Central memory CD4-positive, alpha-beta T cell (primary cell): ENCODE measurements around the gene RNU6-9.
A peak's percentile ranks its signal among the peaks of the same experiment; 100 is the strongest.
"Not testable (repeated sequence)": the region's sequence is repeated elsewhere in the genome, so short reads cannot be mapped to it uniquely, and the experiment has no call there.

Source experiments
- DNase-seq: peaks from one replicate; pipeline ENCODE4 v3.0.0; 2022
- total RNA-seq, 3 experiments: gene quantifications; one replicate each; lab custom pipeline; 2026; lab: John Stamatoyannopoulos, UW

The RNU6-9 gene
- total RNA-seq, result 0 to 1.9 (median 0.33) reads per million in 3 experiments

- peak; percentile 94 for DNase-seq
Measured at GRCh38 chr19:892894-893689, at the start of gene RNU6-9, which contains the start of gene MED16. Gene RNU6-9 (plus strand): TSS chr19:893484. Gene MED16 (minus strand): TSS chr19:893187. CDS start chr19:891131, 2,056 bp downstream.

- no peak for DNase-seq
Measured at GRCh38 chr19:843836-844545, 49.3 kb upstream of the RNU6-9 start.

- no peak for DNase-seq
Measured at GRCh38 chr19:844546-844971, 48.7 kb upstream of the RNU6-9 start.

DNA sequence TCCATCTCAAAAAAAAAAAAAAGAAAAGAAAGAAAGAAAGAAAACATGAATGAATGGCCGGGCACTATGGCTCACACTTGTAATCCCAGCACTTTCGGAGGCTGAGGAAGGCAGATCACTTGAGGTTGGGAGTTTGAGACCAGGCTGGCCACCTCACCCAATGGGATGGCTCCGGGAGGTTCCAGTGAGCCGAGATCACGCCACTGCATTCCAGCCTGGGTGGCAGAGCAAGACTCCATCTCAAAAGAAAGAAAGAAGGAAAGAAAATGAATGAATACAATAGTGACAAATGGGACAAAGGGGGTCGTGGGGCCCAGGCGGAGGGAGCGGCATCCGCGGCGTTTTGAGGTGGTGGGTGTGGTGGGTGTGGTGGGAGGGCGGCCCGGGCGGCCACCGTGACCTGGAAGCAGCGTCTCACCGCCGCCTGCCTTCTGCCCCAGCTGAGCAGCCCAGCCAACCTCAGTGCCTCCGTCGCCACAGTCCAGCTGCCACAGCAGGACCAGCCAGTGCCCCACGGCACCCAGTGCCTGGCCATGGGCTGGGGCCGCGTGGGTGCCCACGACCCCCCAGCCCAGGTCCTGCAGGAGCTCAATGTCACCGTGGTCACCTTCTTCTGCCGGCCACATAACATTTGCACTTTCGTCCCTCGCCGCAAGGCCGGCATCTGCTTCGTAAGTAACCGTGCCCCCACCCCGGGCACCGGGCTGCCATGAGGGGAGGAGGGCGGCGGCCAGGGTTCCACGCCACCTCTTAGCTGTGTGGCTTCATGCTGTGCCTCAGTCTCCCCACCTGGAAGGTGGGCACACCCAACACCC is 47.4 kb upstream of the RNU6-9 start:
- no peak for DNase-seq

- DNase-seq, result no peak
Measured at GRCh38 chr19:848386-848921, 44.8 kb upstream of the RNU6-9 start.

GRCh38 chr19:849195-849594 is 44.1 kb upstream of the RNU6-9 start:
- not testable (repeated sequence) for DNase-seq

- DNase-seq, result no peak
Measured at GRCh38 chr19:850221-850978, 42.9 kb upstream of the RNU6-9 start.

DNA sequence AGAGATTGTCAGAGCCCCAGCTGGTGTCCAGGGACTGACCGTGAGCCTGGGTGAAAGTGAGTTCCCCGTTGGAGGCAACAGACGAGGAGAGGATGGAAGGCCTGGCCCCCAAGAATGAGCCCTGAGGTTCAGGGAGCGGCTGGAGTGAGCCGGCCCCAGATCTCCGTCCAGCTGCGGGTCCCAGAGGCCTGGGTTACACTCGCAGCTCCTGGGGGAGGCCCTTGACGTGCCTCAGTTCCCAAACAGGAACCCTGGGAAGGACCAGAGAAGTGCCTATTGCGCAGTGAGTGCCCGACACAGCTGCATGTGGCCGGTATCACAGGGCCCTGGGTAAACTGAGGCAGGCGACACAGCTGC is 42.3 kb upstream of the RNU6-9 start:
- DNase-seq, result no peak

- no peak for DNase-seq
Measured at GRCh38 chr19:852136-853013, 40.9 kb upstream of the RNU6-9 start, which contains the start of gene ELANE. Gene ELANE (plus strand): TSS chr19:852303. CDS start chr19:852329, 26 bp downstream.

- DNase-seq, result no peak
Measured at GRCh38 chr19:853014-853585, 40.2 kb upstream of the RNU6-9 start.

DNA sequence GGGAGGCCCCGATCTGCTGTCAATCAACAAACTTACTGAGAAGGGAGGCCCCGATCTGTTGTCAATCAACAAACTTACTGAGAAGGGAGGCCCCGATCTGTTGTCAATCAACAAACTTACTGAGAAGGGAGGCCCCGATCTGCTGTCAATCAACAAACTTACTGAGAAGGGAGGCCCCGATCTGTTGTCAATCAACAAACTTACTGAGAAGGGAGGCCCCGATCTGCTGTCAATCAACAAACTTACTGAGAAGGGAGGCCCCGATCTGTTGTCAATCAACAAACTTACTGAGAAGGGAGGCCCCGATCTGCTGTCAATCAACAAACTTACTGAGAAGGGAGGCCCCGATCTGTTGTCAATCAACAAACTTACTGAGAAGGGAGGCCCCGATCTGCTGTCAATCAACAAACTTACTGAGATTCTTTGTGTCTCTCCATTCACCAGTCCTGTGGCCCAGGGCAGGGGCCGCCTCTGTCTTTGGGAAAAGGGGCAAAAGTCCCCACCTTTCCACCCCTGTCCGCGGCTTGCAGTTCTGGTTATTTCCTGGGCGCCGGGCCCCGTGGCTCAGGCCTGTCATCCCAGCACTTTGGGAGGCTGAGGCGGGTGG is 39.6 kb upstream of the RNU6-9 start:
- DNase-seq, result not testable (repeated sequence)

DNA sequence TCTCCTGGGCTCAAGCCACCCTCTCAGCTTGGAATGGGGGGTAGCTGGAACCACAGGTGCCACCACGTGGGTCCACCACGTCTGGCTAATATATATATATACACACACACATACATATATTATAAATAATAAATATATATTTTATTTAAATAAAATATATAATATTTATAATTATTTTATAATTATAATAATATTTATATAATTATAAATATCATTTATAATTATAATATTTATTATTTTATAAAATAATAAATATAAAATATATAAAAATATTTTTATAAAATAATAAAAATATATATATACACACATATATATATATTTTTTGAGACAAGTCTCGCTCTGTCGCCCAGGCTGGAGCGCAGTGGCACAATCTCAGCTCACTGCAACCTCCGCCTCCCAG is 38.7 kb upstream of the RNU6-9 start:
- DNase-seq, result no peak

GRCh38 chr19:855142-855541 is 38.1 kb upstream of the RNU6-9 start:
- DNase-seq, result no peak

GRCh38 chr19:855566-856120 is 37.6 kb upstream of the RNU6-9 start:
- no peak for DNase-seq

DNA sequence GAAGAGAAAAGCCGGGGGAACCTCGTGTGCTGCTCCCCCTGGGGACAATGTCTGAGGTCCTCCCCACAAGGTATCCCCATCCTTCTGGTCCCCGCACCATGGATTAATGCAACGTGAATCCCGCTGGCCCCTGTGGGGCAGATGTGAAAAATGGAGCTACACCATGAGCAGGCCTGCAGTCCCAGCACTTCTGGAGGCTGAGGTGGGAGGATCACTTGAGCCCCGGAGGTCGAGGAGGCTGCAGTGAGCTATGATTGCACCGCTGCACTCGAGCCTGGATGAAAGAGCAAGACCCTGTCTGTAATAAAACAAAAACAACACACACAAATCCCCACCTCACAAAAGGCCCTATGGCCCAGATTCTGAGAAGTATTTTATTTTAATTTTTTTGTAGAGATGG is 35.0 kb upstream of the RNU6-9 start:
- DNase-seq, result no peak

DNA sequence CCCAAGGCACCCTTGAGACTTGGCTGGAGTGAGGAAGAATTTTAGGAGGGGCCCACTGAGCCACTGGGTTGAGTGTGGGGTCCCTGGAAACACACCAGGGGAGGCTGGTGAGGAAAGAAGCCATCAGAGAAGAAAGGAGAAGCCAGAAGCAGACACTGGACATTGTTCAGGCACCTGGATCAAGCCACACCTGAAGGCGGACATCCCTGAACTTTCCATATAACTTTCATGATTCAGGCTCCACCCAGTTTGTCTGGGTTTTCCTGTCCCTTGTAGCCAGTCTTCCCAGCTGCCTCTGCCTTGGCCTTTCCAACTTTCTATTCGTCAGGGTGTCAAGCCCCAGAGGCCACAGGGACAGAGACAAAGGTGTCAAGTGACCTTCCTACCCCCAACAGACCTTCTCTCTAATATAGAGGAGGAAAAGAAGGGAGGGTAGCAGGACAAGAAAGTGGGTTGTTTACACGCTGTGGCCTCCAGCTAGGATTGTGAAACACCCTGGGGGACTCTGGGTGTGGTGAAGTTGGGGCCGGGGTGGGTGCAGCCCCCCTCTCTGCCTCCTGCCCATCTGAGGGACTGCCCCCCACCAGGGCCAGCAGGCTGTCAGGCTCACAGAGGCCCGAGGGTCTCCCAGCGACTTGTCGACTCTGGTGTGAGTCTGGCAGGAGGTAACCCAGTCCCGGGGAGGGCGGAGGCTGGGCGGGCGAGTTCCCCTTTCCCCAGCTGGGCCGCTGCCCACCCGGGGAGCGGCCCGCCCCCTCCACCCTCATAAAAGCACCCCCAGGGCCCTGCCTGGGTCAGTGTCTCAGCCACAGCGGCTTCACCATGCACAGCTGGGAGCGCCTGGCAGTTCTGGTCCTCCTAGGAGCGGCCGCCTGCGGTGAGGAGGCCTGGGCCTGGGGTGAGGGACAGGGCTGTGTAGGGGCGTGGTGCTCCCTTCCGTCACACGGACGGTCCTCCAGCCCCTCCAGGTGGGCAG is 34.1 kb upstream of the RNU6-9 start, which contains the start of gene CFD:
TSS of gene CFD (plus strand) at position 797 of the 976 bp plus-strand sequence. CDS start at position 823, 26 bp downstream.
- DNase-seq, result no peak

DNA sequence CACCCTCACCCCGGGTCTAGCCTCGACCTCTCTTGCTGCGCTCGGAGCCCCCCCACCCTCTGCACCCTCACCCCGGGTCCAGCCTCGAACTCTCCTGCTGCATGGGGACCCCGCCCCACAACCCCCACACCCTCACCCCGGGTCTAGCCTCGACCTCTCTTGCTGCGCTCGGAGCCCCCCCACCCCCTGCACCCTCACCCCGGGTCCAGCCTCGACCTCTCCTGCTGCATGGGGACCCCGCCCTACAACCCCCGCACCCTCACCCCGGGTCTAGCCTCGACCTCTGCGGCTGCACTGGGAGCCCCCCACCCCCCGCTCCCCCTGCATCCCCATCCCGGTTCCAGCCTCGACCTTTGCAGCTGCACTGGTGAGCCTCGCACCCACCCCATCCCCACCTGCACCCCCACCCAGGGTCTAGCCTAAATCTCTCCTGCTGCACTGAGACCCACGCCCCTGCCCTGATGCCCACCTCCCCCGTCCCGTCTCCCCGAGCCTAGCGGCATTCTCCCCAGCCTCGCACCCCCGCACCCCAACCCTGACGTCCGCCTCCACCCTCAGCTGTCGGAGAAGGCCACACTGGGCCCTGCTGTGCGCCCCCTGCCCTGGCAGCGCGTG is 32.0 kb upstream of the RNU6-9 start:
- no peak for DNase-seq
